ENCODE measurements around the gene TMEFF1.

DNA sequence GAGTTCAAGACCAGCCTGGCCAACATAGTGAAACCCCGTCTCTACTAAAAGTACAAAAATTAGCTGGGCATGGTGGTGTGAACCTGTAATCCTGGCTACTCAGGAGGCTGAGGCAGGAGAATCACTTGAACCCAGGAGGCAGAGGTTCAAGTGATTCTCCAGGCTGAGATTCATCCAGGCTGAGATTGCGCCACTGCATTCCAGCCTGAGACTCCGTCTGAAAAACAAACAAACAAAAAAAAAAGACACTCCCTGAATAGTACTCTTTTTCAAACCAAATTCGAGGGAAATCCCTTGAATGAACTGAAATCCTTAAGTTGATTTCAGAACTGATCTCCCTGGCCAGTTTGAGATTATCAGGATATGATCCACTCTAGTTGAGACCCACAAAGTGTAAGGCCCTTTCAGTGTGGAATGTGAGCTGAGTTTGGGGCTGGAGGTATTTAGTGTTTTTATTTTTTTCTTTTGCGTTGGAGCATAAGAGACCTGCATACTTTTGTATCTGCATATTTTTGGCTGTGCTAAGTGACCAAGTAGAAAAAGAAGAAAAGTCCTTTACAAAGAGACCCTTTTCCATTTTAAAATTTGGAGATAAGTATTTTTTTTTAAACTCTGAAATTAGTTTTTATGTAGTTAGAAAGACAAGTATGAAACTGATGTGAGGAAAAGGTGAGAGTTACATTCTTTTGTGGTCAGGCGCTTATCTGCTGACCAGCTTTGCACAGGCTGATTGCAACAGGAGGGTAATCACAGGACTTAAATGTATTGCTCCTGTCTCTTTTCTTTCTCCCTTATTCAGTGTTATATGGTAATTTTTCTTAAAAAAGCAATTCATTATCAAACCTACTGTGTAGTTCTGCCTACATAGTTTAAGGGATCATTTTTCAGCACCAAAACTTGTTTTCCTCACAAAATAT is 42.9 kb downstream of the TMEFF1 start:
- no peak for TF ChIP-seq CTCF (IDR thresholded peaks at IDR 0.05)
- no peak for TF ChIP-seq POLR2A (IDR thresholded peaks at IDR 0.05)
- TF ChIP-seq POLR2AphosphoS5 (IDR thresholded peaks at IDR 0.05) = no peak
- TF ChIP-seq EP300 (IDR thresholded peaks at IDR 0.05) = no peak
